Gastrocnemius medialis (tissue), 4 donors: ENCODE results near the gene OSBPL10. TPM values are rescaled to one million over a fixed set of nuclear protein-coding genes. Genes with fewer than 3 reads are reported as not detected.

ENCODE experiments used
- ATAC-seq, 2 donors: fragments of 150-250 bp; one replicate each; pipeline ENCODE4 v1.9.1; 2016
- DNase-seq, 2 donors: peaks; one replicate each; pipeline ENCODE4 v3.0.0-alpha.2; 2019
- H3K27ac ChIP-seq, 4 donors: fragments of 200-600 bp; sonication (generic); 1 replicate in 1 of 4; 2 replicates in 3 of 4; pipeline ENCODE4 v1.5.1; 2016 to 2018; ENCODE audit warnings: mild to moderate bottlenecking in 2 of 4, moderate library complexity in 1 of 4
- H3K27me3 ChIP-seq, 3 donors: fragments of 200-600 bp; sonication (generic) in 2 of 3; 1 replicate in 1 of 3; 2 replicates in 2 of 3; pipeline versions ENCODE4 v1.5.1 to v1.6.0; 2016 to 2019; ENCODE audit warnings: mild to moderate bottlenecking in 1 of 3, moderate library complexity in 1 of 3
- H3K36me3 ChIP-seq, 2 donors: fragments of 200-600 bp; sonication (generic) in 1 of 2; one replicate each; pipeline ENCODE4 v1.5.1; 2017 to 2018
- H3K4me1 ChIP-seq, 2 donors: fragments of 200-600 bp; sonication (generic) in 1 of 2; one replicate each; pipeline ENCODE4 v1.5.1; 2016 to 2017; ENCODE audit warnings: mild to moderate bottlenecking in 2 of 2
- H3K4me3 ChIP-seq, 4 donors: fragments of 200-600 bp; sonication (generic) in 3 of 4; 1 replicate in 1 of 4; 2 replicates in 3 of 4; pipeline ENCODE4 v1.5.1; 2016 to 2019; ENCODE audit warnings: mild to moderate bottlenecking in 2 of 4
- H3K9me3 ChIP-seq, 3 donors: fragments of 200-600 bp; sonication (generic) in 2 of 3; 1 replicate in 1 of 3; 2 replicates in 2 of 3; pipeline ENCODE4 v1.5.1; 2016 to 2019
- CTCF ChIP-seq, 5 experiments: fragments of 450-650 bp in 3 of 5; fragments of 200-600 bp in 2 of 5; sonication (generic) in 2 of 5; IDR thresholded peaks in 4 of 5; conservative IDR thresholded peaks in 1 of 5; 1 replicate in 4 of 5; 2 replicates in 1 of 5; pipeline ENCODE4 v1.5.1; 2016 to 2019; ENCODE audit warnings: antibody characterized with exemption in 5 of 5, mild to moderate bottlenecking in 3 of 5, moderate library complexity in 3 of 5
- POLR2A ChIP-seq, 2 donors: fragments of 450-650 bp; IDR thresholded peaks; one replicate each; pipeline ENCODE4 v1.6.1; 2017; ENCODE audit warnings: antibody characterized with exemption in 2 of 2, mild to moderate bottlenecking in 2 of 2, moderate library complexity in 2 of 2
- in situ Hi-C, 4 donors: fragments of 200-750 bp; cut with MboI; loops; one replicate each; pipeline versions ENCODE4 v1.15.0 to v1.8.0; 2017; ENCODE audit warnings: low sequenced_read_pairs in 4 of 4
- intact Hi-C: fragments of 100-400 bp; cut with DNase I; formaldehyde crosslinking; loops from one replicate; pipeline ENCODE4 v1.15.1; 2023; ENCODE audit warnings: low total_unique reads
- total RNA-seq, 4 donors: library from RNA; depleted of rRNA; stranded (reverse); fragments of >200 nt; gene quantifications; one replicate each; pipeline versions ENCODE4 v1.1.0 to v1.2.3, GENCODE V29; 2016

The OSBPL10 gene
- total RNA-seq, 4 donors from 2014 or later = 1.4 to 7.0 (median 3.8) TPM

GRCh38 chr3:31813197-31813596, 167.9 kb downstream of the OSBPL10 start:
- TF ChIP-seq CTCF (IDR thresholded peaks at IDR 0.05 in 4 of 5, conservative IDR thresholded peaks at IDR 0.05 in 1 of 5) (no peak), POLR2A (IDR thresholded peaks at IDR 0.05) (no peak)

GRCh38 chr3:31810991-31811433, 170.1 kb downstream of the OSBPL10 start:
- no peaks in the 10 kb centered on the region for H3K4me1 ChIP-seq
- no peak overlapping the region for H3K27ac ChIP-seq
- H3K27me3 ChIP-seq = no peaks in the 10 kb centered on the region
- H3K9me3 ChIP-seq = no peaks in the 10 kb centered on the region
- no peak for ATAC-seq
- in situ Hi-C loops = no loop called here
- intact Hi-C loops = no loop called here
- H3K4me3 ChIP-seq = no peak overlapping the region
- TF ChIP-seq POLR2A (IDR thresholded peaks at IDR 0.05) = no peak
- no peak for TF ChIP-seq CTCF (IDR thresholded peaks at IDR 0.05 in 4 of 5, conservative IDR thresholded peaks at IDR 0.05 in 1 of 5)
- no peak for DNase-seq
- no peaks in the 10 kb centered on the region for H3K36me3 ChIP-seq

More at GRCh38 chr3:31813197-31813596, 167.9 kb downstream of the OSBPL10 start:
- Histone ChIP-seq H3K36me3 (no peaks in the 10 kb centered on the region), H3K4me3 (no peak overlapping the region), H3K9me3 (no peaks in the 10 kb centered on the region), H3K27ac (no peak overlapping the region), H3K4me1 (no peaks in the 10 kb centered on the region), H3K27me3 (no peaks in the 10 kb centered on the region)
- DNase-seq (no peak), ATAC-seq (no peak)
- in situ Hi-C loops = no loop called here
- intact Hi-C loops = no loop called here

GRCh38 chr3:31808143-31808720, 172.8 kb downstream of the OSBPL10 start:
- Histone ChIP-seq H3K4me1 (no peaks in the 10 kb centered on the region), H3K27ac (no peak overlapping the region), H3K4me3 (no peak overlapping the region), H3K9me3 (no peaks in the 10 kb centered on the region), H3K36me3 (no peaks in the 10 kb centered on the region), H3K27me3 (no peaks in the 10 kb centered on the region)
- TF ChIP-seq CTCF (IDR thresholded peaks at IDR 0.05 in 4 of 5, conservative IDR thresholded peaks at IDR 0.05 in 1 of 5) (no peak), POLR2A (IDR thresholded peaks at IDR 0.05) (no peak)
- ATAC-seq = no peak
- DNase-seq = no peak
- in situ Hi-C loops = no loop called here
- intact Hi-C loops = no loop called here

DNA sequence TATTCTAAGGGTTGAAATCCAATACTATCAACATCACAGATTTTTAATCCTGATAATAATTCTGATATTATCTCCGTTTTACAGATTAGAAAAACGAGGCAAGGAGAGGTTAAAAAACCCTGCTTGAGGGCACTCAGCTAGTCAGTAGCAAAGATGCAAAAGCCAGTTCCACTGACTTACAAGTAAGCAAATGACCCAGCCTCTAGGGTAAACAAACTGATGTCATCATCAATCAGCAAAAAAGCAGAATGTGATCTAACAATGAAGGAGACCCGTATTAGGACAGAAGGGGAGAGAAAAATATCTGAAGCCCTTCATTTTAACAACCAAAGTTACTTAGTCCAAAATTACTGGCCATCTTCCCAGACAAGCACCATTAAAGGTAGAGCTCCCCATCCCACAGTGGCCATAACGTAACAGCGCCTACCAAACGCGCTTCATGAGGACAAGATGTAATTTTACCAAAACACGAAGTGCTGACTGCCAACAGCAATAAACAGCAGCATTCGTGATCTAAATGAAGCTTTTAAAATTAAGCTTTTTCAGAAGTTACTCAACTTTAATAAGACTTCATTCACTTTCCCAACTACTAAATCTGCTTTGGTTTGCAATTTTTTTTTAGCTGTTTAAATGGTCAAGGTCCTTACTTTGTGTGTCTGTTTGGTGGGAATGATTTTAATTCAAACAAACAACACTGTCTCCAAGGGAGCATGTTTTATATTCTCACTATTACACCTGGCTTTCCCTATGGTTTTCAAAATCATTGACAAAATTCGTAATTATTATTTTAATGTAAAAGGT, 176.6 kb downstream of the OSBPL10 start:
- no peak for ATAC-seq
- intact Hi-C loops = no loop called here
- no peak for TF ChIP-seq POLR2A (IDR thresholded peaks at IDR 0.05)
- TF ChIP-seq CTCF (IDR thresholded peaks at IDR 0.05 in 4 of 5, conservative IDR thresholded peaks at IDR 0.05 in 1 of 5) = no peak
- no peak for DNase-seq
- H3K4me3 ChIP-seq = no peak overlapping the region
- H3K27ac ChIP-seq = no peak overlapping the region
- in situ Hi-C loops = no loop called here
- H3K4me1 ChIP-seq = no peaks in the 10 kb centered on the region
- H3K36me3 ChIP-seq = no peaks in the 10 kb centered on the region
- no peaks in the 10 kb centered on the region for H3K9me3 ChIP-seq
- no peaks in the 10 kb centered on the region for H3K27me3 ChIP-seq
